ENCODE results near the gene MRTFA. TPM values are rescaled to one million over a fixed set of nuclear protein-coding genes. Genes with fewer than 3 reads are reported as not detected.

MRTFA gene
- total and polyA plus RNA-seq, 4 donors = 7.5 to 22.0 (median 9.6) TPM

DNA sequence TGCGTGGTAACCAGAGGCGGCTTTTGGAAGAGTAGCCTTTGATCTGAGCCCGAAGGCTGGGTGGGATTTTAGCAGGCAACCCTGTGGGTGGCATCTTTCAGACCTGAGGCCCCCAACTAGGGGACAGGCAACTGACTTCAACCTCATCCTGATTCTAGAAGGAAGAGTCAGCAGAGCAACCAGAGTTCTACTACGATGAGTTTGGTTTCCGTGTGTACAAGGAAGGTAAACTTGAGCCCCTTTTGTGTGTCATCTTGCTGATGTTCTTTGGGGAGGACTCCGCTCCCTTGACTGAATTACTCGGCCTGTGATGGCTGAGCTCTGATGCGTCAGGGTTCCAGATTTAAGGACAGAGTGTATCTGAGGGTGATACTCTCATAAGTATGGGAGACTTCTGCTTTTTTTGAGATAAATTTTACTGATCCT, 234.5 kb downstream of the MRTFA start:
- H3K4me1 ChIP-seq (ENCODE audit: control insufficient read depth in 4 of 4, insufficient read depth in 4 of 4, low read length in 3 of 4) = no peaks in the 10 kb centered on the region
- TF ChIP-seq HNF4G (IDR thresholded peaks at IDR 0.05) = no peak
- no peak for TF ChIP-seq GABPA (IDR thresholded peaks at IDR 0.05 in 1 of 2, conservative IDR thresholded peaks at IDR 0.05 in 1 of 2)
- TF ChIP-seq YY1 (IDR thresholded peaks at IDR 0.05) = no peak
- TF ChIP-seq RAD21 (IDR thresholded peaks at IDR 0.05) = no peak
- TF ChIP-seq MAX (IDR thresholded peaks at IDR 0.05) = no peak
- no peak for TF ChIP-seq NR2F2 (IDR thresholded peaks at IDR 0.05)
- TF ChIP-seq SP1 (IDR thresholded peaks at IDR 0.05) = no peak
- TF ChIP-seq, protein P1, sequence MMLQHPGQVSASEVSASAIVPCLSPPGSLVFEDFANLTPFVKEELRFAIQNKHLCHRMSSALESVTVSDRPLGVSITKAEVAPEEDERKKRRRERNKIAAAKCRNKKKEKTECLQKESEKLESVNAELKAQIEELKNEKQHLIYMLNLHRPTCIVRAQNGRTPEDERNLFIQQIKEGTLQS (IDR thresholded peaks at IDR 0.05) = no peak
- TF ChIP-seq, protein P2, sequence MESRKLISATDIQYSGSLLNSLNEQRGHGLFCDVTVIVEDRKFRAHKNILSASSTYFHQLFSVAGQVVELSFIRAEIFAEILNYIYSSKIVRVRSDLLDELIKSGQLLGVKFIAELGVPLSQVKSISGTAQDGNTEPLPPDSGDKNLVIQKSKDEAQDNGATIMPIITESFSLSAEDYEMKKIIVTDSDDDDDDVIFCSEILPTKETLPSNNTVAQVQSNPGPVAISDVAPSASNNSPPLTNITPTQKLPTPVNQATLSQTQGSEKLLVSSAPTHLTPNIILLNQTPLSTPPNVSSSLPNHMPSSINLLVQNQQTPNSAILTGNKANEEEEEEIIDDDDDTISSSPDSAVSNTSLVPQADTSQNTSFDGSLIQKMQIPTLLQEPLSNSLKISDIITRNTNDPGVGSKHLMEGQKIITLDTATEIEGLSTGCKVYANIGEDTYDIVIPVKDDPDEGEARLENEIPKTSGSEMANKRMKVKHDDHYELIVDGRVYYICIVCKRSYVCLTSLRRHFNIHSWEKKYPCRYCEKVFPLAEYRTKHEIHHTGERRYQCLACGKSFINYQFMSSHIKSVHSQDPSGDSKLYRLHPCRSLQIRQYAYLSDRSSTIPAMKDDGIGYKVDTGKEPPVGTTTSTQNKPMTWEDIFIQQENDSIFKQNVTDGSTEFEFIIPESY (IDR thresholded peaks at IDR 0.05) = no peak
- TF ChIP-seq HNF4A (conservative IDR thresholded peaks at IDR 0.05) = no peak
- TF ChIP-seq, protein P3, sequence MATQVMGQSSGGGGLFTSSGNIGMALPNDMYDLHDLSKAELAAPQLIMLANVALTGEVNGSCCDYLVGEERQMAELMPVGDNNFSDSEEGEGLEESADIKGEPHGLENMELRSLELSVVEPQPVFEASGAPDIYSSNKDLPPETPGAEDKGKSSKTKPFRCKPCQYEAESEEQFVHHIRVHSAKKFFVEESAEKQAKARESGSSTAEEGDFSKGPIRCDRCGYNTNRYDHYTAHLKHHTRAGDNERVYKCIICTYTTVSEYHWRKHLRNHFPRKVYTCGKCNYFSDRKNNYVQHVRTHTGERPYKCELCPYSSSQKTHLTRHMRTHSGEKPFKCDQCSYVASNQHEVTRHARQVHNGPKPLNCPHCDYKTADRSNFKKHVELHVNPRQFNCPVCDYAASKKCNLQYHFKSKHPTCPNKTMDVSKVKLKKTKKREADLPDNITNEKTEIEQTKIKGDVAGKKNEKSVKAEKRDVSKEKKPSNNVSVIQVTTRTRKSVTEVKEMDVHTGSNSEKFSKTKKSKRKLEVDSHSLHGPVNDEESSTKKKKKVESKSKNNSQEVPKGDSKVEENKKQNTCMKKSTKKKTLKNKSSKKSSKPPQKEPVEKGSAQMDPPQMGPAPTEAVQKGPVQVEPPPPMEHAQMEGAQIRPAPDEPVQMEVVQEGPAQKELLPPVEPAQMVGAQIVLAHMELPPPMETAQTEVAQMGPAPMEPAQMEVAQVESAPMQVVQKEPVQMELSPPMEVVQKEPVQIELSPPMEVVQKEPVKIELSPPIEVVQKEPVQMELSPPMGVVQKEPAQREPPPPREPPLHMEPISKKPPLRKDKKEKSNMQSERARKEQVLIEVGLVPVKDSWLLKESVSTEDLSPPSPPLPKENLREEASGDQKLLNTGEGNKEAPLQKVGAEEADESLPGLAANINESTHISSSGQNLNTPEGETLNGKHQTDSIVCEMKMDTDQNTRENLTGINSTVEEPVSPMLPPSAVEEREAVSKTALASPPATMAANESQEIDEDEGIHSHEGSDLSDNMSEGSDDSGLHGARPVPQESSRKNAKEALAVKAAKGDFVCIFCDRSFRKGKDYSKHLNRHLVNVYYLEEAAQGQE (IDR thresholded peaks at IDR 0.05) = no peak
- no peak for TF ChIP-seq EGR1 (IDR thresholded peaks at IDR 0.05; ENCODE audit: low read depth in 2 of 2)
- no peak for TF ChIP-seq JUND (IDR thresholded peaks at IDR 0.05)
- TF ChIP-seq TAF1 (conservative IDR thresholded peaks at IDR 0.05) = no peak
- TF ChIP-seq, protein P4, sequence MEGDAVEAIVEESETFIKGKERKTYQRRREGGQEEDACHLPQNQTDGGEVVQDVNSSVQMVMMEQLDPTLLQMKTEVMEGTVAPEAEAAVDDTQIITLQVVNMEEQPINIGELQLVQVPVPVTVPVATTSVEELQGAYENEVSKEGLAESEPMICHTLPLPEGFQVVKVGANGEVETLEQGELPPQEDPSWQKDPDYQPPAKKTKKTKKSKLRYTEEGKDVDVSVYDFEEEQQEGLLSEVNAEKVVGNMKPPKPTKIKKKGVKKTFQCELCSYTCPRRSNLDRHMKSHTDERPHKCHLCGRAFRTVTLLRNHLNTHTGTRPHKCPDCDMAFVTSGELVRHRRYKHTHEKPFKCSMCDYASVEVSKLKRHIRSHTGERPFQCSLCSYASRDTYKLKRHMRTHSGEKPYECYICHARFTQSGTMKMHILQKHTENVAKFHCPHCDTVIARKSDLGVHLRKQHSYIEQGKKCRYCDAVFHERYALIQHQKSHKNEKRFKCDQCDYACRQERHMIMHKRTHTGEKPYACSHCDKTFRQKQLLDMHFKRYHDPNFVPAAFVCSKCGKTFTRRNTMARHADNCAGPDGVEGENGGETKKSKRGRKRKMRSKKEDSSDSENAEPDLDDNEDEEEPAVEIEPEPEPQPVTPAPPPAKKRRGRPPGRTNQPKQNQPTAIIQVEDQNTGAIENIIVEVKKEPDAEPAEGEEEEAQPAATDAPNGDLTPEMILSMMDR (IDR thresholded peaks at IDR 0.05; ENCODE audit: low read depth, low read length, missing input control) = no peak
- TF ChIP-seq RXRA (IDR thresholded peaks at IDR 0.05) = no peak
- TF ChIP-seq FOXA2 (IDR thresholded peaks at IDR 0.05) = no peak
- H3K4me3 ChIP-seq (ENCODE audit: low read depth in 1 of 3, low read length in 3 of 3) = no peak overlapping the region
- no peak overlapping the region for H3K9ac ChIP-seq (ENCODE audit: low read depth in 1 of 2, low read length in 2 of 2)
- no peaks in the 10 kb centered on the region for H3K9me3 ChIP-seq (ENCODE audit: control insufficient read depth in 4 of 4, low read length in 3 of 4)
- H3K36me3 ChIP-seq (ENCODE audit: control insufficient read depth in 4 of 4, insufficient read depth in 3 of 4, low read depth in 1 of 4, low read length in 3 of 4) = peaks cover 0 to 40% (median 23%) of the 10 kb centered on the region in 4 donors
- no peak for DNase-seq (ENCODE audit: low spot score)
- no peaks in the 10 kb centered on the region for H3K27me3 ChIP-seq (ENCODE audit: control insufficient read depth in 4 of 4, insufficient read depth in 4 of 4, low read length in 3 of 4)
- 92% methylated on average over 8 of the region's 8 CpGs for WGBS
- H3K27ac ChIP-seq (ENCODE audit: low read depth in 1 of 2, low read length in 2 of 2) = no peak overlapping the region
